DMS53 (cell line): ENCODE data around the gene GNB1L.
"Not testable (repeated sequence)": the region's sequence is repeated elsewhere in the genome, so short reads cannot be mapped to it uniquely, and the experiment has no call there.

Experiments used
- DNase-seq: peaks from one replicate; lab custom pipeline; 2025; lab: John Stamatoyannopoulos, UW

The GNB1L gene

DNA sequence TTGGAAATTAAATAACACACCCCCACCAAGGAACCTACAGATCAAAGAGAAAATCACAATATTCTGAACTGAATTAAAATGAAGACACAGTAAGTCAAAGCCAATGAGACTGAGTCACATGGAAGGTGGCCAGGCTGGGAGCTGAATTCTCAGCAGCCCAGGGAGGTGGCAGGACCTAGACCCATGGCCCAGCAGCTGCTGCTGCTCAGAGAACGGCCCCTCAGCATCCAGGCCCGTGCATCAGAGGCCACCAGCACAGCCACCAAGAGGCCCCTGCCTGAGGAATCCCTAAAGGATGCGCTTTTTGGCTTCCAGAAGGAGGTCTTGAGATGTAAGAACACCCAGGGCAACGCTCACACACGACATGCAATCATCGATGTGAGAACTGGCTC, 59.1 kb downstream of the GNB1L start:
- DNase-seq: no peak

DNA sequence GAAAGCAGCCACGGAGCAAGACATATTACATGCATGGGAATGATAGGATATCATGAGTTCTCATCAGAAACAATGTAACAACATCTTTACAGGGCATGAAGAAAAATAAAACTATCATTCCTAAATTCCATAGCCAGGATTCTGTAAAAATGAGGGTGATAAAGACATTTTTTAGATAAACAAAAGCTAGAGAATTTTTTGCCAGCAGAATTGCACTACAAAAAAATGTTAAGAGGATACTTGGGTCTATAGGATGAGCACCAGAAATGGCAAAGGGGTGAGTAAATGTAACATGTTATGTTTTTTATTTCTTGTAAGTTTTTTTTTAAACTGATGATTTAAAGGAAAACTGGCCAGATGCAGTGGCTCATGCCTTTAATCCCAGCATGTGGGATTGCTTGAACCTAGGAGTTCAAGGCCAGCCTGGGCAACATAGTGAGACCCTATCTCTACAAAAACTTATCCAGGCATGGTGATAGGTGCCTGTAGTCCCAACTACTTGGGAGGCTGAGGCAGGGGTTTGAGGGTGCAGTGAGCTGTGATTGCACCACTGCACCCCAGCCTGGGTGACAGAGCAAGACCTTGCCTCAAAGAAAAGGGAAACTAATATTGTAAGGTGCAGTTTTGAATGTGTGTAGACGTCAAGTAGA, 60.9 kb downstream of the GNB1L start:
- DNase-seq: no peak

DNA sequence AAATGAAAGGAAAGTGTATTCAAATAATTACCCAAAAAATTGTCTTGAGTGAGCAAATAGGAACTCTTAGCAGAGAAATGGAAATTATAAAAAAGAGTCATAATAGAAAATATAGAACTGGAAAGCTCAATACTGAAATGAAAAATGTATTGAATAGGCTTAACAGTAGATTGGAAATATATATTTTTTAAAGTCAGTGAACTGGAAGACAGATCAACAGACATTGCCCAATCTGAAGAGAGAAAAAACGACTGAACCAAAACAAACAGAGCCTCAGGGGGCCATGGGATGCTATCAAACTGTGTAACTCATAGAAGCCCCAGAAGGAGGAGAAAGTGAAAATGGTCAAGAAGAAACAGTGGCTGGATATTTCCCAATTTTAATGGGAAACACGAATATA, 61.5 kb downstream of the GNB1L start:
- DNase-seq: no peak

DNA sequence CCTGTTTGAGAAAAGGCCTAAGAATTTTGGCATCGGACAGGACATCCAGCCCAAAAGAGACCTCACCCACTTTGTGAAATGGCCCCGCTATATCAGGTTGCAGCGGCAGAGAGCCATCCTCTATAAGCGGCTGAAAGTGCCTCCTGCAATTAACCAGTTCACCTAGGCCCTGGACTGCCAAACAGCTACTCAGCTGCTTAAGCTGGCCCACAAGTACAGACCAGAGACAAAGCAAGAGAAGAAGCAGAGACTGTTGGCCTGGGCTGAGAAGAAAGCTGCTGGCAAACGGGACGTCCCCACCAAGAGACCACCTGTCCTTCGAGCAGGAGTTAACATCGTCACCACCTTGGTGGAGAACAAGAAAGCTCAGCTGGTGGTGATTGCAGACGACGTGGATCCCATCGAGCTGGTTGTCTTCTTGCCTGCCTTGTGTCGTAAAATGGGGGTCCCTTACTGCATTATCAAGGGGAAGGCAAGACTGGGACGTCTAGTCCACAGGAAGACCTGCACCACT, 62.2 kb downstream of the GNB1L start:
- not testable (repeated sequence) for DNase-seq

DNA sequence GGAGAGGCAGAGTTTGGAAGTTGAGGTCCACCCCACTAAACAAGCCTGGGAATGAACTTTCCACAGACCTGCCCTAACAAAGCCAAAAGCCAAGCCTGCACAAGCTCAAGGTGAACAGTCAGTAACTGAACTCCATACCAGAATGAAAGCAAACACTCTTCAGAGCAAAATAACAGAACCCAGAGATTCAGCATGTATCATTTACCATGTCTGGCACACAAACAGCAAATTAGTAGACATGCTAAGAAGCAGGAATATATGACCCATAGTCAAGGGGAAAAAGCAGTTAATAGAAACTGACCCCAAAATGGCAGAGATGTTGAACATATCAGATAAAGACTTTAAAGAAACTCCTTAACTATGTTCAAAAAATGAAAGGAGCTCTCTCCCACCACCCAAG, 62.8 kb downstream of the GNB1L start:
- DNase-seq: no peak

DNA sequence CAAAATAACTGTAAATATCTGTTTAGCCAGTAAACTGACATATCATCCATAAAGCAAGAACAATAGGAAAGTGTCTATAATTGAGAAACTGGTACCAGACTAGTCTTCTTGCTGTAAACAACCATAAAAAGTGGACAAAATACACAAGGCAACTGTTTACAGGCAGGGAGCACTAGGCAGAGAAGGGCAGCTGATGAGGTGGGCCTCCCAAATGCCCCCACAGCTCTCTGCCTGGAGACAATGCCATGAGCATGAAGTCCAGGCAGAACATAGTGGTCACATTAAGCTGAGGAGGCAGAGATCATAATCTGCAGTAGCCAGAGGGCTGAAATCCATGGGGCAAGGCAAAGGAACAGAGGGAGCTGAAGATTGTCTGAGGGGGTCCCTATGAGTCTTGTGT, 63.4 kb downstream of the GNB1L start:
- DNase-seq: no peak

DNA sequence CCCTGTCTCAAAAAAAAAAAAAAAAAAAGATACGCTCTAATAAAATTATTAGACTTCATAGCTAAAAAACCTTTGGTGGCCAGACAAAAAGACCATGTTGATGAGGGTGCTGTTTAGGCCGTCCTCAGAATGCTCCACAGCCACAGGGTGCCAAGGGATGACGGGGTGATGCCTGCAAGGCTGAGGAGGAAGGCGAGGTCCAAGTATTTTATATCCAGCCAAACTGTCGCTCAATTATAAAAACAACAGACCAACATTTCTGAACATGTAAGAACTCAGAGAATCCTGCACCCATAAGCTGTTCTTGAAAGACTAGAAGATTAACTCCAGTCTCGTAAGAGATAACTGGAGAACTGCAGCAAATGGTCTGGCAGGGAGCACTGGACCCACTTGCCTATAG, 64.8 kb downstream of the GNB1L start:
- no peak for DNase-seq

DNA sequence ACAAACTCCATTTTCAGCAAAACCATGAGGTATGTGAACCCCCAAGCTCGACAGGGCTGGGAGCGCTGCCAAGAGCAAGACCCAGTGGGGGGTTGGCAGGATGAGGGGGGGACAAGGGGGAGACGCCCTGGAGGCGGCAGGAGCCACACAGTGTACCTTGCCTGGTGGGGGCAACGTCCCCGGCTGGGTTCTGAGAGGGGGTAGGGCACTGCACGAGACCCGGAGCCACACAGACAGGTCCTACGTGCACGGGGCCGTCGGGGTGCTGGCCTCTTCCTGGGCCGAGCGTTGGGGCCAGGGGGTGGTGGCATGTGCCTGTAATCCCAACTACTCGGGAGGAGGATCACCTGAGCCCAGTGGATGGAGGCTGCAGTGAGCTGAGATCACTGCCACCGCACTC, 65.3 kb downstream of the GNB1L start:
- no peak for DNase-seq

DNA sequence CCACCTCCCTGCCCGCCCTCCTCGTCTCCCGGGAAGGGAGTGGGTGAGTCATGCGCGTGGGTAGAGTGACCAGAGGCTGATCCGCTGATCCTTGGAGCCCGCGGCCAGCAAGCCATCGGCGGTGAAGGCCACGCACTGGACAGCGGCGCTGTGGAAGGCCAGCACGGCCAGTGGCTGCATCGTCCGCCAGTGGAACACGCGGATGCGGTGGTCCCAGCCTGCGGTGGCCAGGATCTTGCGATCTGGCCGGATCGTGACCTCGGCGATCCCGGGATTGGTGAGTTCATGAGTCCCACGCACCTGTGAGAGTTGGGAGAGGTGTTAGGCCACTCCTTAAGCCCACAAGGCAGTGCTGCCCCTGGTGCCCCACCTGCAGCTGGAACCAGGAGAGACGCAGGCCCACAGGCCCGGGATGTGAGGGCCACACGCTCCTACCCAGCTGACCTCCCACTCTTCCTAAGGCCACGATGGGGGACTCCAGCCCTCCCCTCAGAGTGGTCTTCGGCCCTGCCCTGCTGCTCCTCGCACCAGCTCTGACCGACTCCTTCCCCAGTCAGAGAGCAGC, 65.9 kb downstream of the GNB1L start:
- DNase-seq: no peak

DNA sequence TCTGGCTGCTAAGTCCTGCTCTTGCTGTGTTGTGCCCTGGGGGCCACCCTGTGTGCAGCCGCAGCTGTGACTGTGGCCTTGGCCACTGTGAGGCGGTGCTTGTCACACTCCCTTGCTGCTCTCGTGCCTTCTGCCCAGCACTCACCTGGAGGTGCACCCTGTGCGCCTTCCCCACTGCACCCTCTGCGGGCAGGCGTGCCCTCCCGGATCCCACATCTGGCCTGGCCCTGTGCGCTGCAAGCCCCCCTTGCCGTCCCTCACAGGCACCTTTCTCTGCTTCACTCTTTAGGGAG, 66.9 kb downstream of the GNB1L start:
- no peak for DNase-seq

DNA sequence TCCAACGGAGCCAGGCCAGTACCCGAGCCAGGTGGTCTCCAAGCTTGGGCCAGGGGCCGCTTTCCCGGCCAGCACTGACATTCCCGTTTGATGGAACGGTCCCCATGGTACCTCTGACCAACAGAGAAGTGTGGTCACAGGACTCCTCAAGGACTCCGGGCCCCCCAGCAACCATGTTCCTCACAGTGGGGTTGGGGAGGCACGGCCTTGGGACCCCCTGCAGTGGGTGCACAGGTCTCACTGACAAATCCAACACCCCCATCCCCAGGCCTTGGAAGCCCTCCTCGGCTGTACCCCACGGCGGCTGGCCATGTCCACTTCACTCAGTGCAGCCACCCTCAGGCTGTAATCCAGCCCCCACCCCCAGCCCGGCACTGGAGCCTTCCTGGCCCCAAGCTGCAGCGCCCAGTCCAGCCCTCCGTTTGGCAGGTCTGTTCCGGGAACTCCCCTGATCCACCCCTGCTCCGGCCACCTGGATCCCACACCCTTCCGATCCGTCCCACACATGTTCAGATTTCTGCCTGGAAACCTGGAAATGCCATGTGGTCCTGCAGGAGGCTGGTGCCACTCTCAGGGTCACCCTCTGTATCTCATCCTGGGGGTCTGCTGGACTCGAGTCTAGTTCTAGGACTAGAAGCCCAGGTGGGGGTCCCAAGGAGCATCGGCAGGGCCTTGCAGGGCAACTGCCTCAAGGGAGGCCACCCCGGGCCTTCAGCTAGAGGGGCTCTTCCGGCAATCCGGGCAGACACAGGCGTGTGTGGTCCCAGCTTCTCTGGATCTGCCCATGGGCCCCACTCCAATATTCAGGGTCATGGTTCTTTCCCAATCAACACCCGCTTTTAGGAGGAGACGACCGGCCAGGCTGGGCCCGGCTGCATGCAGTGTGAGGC, 67.5 kb downstream of the GNB1L start:
- no peak for DNase-seq

DNA sequence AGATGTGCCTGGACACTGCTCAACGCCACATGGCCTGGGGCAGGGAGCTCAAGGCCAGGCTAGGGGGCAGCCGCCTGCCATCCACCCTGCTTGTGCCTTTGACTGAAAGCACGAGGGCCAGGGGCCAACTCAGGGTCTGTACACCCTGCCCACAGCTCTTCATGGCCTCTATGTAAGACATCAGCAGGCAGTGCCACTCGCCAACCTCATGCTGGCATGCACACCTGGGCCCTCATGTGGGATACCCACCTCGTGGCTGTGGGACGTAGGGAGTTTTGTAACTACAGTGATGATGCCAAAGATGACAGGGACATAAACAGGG, 68.4 kb downstream of the GNB1L start:
- no peak for DNase-seq

DNA sequence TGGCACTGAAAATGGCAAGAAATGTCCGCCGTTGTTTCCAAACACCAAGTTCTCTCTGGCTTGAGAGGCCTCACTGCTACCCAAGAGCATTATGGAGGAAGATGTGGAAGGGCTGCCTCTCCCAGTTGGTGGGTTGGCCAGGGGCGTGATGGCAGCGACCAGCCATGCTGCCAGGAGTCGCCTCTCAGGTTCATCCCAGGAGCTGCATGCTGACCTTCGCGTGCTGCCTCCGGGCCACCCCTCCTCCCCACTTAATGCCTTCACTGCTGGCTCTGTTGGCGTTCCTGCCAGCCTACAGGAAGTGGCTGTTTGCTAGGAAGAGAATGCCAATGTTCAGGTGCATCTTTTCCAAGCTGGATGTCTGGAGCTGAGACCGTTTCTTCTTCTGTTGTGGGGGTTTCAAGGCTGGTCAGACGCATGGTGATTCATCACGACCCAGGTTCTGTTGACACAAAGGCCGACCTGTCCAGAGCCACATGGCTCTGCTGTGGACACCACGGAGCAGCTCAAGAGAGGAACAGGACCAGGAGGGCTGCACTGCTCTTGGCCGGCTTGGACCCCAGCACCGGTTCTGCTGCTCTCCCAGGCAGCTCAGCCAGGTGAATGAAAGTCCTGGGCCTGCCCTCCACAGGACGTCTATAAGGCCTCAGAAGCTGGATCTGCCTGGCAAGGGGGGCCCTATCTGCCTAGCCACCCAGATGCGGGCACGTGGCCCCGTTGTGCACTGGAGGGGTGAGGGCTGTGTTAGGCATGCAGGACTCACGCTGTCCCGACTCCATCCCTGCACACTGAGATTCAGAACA, 69.0 kb downstream of the GNB1L start:
- no peak for DNase-seq

DNA sequence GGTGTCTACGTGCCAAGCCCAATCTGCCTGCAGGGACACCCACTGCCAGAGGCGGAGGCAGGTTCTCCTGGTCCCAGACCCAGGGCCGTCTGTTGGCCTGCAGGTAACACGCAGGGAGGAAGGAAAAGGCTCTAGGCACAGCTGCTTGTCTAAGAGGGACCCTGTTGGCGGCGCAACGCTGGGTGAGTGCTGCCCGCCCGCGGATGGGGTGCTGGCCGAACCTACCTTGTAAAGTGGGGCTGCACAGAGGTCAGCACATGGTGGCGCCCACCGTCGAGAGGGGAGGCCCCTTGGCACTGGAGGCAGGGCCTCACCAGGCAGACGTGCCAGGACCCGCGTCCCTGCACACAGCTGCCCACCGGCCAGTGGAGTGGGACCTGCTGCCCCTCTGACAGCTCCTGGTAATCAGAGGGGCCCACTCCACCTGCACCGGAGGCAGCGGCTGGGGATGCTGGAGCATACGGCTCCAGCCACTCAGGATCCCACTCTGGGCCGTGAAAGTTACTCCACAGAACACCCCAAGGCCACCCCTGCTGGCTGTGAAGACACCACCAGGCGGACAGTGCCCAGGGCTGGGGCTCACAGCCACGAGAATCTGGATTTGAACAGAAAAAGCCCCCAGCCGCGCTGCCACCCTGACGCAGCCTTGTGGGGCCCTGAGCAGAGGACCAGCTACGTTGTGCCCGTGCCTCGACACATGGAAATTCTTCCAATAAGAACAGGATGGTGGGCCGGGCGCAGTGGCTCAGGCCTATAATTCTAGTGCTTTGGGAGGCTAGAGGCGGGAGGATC, 70.1 kb downstream of the GNB1L start:
- DNase-seq: no peak

DNA sequence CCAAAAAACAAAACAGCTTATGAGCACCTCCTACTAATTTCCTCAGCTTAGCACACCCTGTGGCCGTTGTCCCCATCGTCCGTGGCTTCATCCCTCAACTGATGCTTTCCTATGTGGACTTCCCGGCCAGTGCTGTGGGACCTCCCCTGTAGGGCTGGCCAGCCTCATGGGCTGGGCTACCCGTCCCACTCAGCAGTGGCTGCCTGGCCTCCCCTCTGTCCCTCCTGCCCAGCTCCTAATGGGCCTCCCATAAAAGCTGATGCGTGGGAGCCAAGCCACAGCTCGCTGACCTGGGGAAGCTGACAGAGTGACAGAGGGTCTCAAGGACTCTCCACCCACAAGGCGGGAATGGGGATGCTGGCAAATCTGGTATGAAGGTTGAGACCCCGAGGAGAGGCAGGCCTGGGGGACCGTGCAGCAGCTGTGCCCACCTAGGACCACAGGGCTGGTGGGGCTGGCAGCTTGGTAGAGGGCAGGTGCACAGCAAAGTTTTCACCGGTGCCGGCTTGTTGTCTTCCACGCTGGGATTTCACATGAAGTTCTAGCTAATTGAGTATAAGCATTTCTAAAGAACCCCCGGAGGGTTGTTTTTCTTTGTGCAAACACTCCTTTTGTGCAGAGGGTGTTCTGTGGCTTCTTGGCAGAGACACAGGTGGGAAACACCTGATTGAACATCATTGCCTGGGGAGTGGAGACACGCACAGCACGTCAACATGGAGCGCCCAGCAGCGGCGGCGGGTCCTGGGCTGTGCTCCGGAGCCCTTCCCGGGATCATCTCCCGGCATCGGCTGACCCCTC, 70.9 kb downstream of the GNB1L start:
- no peak for DNase-seq

DNA sequence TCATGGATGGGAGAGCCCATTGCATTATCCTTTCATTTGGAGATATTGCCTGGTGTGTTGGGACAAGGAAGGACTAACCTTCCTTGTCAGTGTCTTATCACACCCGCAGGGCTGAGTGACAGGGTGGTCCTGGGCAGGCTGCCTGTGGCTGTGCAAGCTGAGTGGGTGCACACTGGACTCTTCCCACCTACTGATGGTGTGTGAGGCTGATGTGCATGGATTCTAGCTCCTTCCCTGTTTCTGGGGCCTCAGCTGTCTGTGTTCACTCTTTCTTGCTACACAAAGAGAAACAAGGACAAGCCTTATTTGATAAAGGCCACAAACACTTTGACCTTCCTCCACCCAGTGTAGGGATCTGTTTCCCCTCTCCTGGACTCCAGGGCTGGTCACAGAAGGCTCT, 72.1 kb downstream of the GNB1L start:
- no peak for DNase-seq

DNA sequence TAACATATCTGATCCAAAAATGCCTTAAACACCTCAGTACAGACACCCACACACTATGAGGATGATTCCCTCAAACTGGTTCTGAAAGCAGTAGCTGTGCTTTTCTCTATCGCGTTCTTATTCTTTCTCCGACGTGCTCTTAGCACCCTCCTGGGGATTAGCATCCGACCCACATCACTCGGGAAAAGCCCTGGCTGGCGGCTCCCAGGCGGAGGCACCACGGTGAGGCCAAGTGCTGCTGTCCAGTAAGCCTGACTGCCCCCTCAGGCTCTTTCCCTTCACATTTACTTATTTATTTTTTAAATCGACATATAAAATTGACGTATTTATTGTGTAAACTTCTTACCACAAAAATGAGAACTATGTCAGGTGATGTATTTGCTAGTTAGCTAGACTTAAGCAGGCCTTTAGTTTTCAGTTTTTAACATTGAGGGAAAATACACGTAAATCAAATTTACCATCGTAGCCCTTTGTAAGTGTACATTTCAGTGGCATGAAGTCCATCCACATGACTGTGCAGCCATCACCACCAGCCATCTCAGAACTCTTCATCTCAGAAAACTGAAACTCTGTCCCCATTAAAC, 74.9 kb downstream of the GNB1L start:
- no peak for DNase-seq

DNA sequence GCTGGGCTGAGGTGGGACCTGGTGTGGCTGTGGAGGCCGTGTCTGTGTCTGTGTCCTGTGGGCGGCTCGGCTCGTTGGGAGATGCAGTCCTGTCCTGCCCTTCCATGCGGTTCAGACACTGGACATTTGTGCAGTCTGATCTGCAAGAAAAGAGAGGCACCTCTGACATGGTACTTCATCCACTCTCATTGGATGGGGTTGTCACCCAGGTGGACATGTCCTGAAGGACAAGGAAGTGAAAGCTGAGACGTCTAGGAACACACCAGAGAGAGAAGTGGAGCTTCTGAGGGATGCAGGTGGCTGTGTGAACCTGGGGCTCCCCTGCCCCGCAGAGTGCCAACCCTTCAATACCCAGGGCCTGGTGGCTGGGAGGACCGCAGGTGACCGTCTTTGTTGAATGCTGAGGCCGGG, 75.7 kb downstream of the GNB1L start:
- DNase-seq: no peak

DNA sequence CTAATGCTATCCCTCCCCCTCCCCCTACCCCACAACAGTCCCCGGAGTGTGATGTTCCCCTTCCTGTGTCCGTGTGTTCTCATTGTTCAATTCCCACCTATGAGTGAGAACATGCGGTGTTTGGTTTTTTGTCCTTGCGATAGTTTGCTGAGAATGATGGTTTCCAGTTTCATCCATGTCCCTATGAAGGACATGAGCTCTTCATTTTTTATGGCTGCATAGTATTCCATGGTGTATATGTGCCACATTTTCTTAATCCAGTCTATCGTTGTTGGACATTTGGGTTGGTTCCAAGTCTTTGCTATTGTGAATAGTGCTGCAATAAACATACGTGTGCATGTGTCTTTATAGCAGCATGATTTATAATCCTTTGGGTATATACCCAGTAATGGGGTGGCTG, 77.5 kb downstream of the GNB1L start:
- not testable (repeated sequence) for DNase-seq

DNA sequence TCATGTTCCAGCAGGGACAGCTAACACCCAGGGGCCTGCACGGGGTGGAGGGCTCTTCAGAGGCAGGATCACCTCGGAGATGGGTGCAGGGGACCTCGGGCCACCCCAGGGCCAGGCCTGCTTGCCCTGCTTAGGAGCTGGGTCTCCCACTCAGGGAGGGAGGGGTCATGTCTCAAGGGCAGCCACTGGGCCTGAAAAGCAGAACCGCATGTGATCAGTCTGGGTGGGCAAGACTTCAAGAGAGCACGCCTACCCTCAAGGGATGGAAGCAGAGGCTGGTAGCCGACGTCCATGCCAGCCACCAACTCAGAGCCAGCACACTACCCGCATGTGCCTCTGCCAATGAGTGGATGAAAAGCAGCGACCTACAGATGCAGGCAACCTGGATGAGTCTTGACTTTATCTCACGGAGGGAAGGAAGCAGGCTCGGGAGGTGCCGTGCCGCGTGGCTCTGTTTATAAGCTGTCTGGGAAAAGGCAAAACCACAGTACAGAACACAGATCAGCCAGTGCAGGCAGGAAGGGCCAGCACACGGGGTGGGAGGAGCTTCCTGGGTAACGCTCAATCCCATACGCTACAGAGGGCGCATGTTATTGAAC, 78.1 kb downstream of the GNB1L start:
- peak; percentile 9 for DNase-seq
